K562 (cell line): Measurements from ENCODE around the gene CEP44. TPM values are rescaled to one million over a fixed set of nuclear protein-coding genes. Genes with fewer than 3 reads are reported as not detected.

Experiments
- ATAC-seq: fragments of 200-7000 bp; cut with Tn5 transposase; 3 replicates; pipeline ENCODE4 v1.9.1; 2020; ENCODE audit warnings: moderate library complexity
- BruUV-seq: library from RNA; stranded (reverse); fragments of 400-500 nt; replicated peaks from 2 replicates; lab custom pipeline; 2021; lab: Mats Ljungman, UMichigan
- CTCF ChIA-PET: fragments of 300-600 bp; formaldehyde crosslinking; extraction: SDS; loops from one replicate; lab custom pipeline; 2021; ENCODE audit warnings: low intra/inter-chr PET ratio; lab: Yijun Ruan, JAX
- POLR2A ChIA-PET: fragments of 300-600, 350-650 bp; sonication (Branson Sonifier 250); formaldehyde crosslinking; extraction: SDS; loops from one replicate; lab custom pipeline; 2021; ENCODE audit warnings: antibody characterized with exemption, inconsistent platforms; lab: Yijun Ruan, JAX
- DNase-seq, 4 experiments: peaks; one replicate each; pipeline versions ENCODE4 v3.0.0 to v3.0.0-alpha.2; 2011 to 2018; ENCODE audit warnings: low spot score in 3 of 4, mixed read lengths in 3 of 4; ENCODE audit errors: extremely low read depth in 1 of 4
- FAIRE-seq: peaks from 2 replicates; lab custom pipeline; 2011; peaks lifted over from hg19 to GRCh38; lab: Jason Lieb, UNC
- H2AFZ ChIP-seq: 2 replicates; pipeline ENCODE4 v1.6.0; 2011; ENCODE audit warnings: low read depth, low read length, control low read depth, inconsistent platforms
- H3K27ac ChIP-seq: fragments of 200-600 bp; 3 replicates; pipeline ENCODE4 v1.8.0; 2011; ENCODE audit warnings: low read depth, mild to moderate bottlenecking, control low read depth, inconsistent platforms, low read length, moderate library complexity, mixed read lengths; ENCODE audit errors: extremely low read depth
- H3K27me3 ChIP-seq, 2 experiments: fragments of 300-600 bp in 1 of 2; 2 replicates in 1 of 2; 3 replicates in 1 of 2; pipeline versions ENCODE4 v1.6.0 to v1.8.0; 2011; ENCODE audit warnings: inconsistent platforms in 2 of 2, low read length in 2 of 2, mild to moderate bottlenecking in 1 of 2, mixed read lengths in 1 of 2, moderate library complexity in 1 of 2; ENCODE audit not compliant: control insufficient read depth in 2 of 2, insufficient read depth in 2 of 2
- H3K36me3 ChIP-seq: fragments of 300-600 bp; 3 replicates; pipeline ENCODE4 v1.8.0; 2011; ENCODE audit warnings: mild to moderate bottlenecking, low read length, inconsistent platforms; ENCODE audit not compliant: control insufficient read depth, insufficient read depth
- H3K4me1 ChIP-seq, 2 experiments: fragments of 200-600 bp in 1 of 2; replicated peaks in 1 of 2; 2 replicates in 1 of 2; 3 replicates in 1 of 2; pipeline versions ENCODE4 v1.5.1 to v1.8.0; 2011; ENCODE audit warnings: inconsistent platforms in 2 of 2, low read length in 2 of 2, mild to moderate bottlenecking in 1 of 2, mixed read lengths in 1 of 2, moderate library complexity in 1 of 2; ENCODE audit not compliant: control insufficient read depth in 2 of 2, insufficient read depth in 2 of 2
- H3K4me2 ChIP-seq: 2 replicates; pipeline ENCODE4 v1.6.1; 2011; ENCODE audit warnings: low read length, control low read depth, inconsistent platforms, mixed read lengths; ENCODE audit not compliant: insufficient read depth
- H3K4me3 ChIP-seq: fragments of 200-600 bp; sonication (generic), shearing (Covaris generic); 2 replicates; pipeline ENCODE4 v1.5.1; 2016; ENCODE audit warnings: control low read depth, inconsistent platforms
- H3K79me2 ChIP-seq: fragments of 200-600 bp; 3 replicates; pipeline ENCODE4 v1.8.0; 2011; ENCODE audit warnings: low read length, inconsistent platforms; ENCODE audit not compliant: control insufficient read depth, insufficient read depth
- H3K9ac ChIP-seq, 2 experiments: 2 replicates each; pipeline versions ENCODE4 v1.6.0 to v1.6.1; 2011; ENCODE audit warnings: low read depth in 2 of 2, low read length in 2 of 2, control low read depth in 1 of 2, inconsistent platforms in 1 of 2, mild to moderate bottlenecking in 1 of 2, mixed read lengths in 1 of 2; ENCODE audit not compliant: insufficient read depth in 1 of 2
- H3K9me1 ChIP-seq: one replicate; pipeline ENCODE4 v1.6.0; 2011; ENCODE audit warnings: inconsistent platforms, mild to moderate bottlenecking, low read length, moderate library complexity; ENCODE audit not compliant: control insufficient read depth, insufficient read depth
- H3K9me3 ChIP-seq: replicated peaks from 2 replicates; pipeline ENCODE4 v1.5.1; 2011; ENCODE audit warnings: low read depth, low read length, inconsistent platforms; ENCODE audit not compliant: control insufficient read depth, insufficient read depth
- H4K20me1 ChIP-seq: replicated peaks from 2 replicates; pipeline ENCODE4 v1.6.1; 2011; ENCODE audit warnings: low read length, inconsistent platforms, mixed read lengths; ENCODE audit not compliant: control insufficient read depth, insufficient read depth
- CHAMP1 ChIP-seq: fragments of 450-650 bp; IDR thresholded peaks from 2 replicates; pipeline ENCODE4 v1.6.1; 2016; ENCODE audit warnings: mild to moderate bottlenecking
- CSDE1 ChIP-seq, 2 experiments: fragments of 450-650 bp; IDR thresholded peaks; 2 replicates each; pipeline ENCODE4 v1.6.1; 2016; ENCODE audit warnings: mild to moderate bottlenecking in 1 of 2
- DPF2 ChIP-seq: fragments of 450-650 bp; IDR thresholded peaks from 2 replicates; pipeline ENCODE4 v1.6.1; 2016
- EP400 ChIP-seq: fragments of 450-650 bp; IDR thresholded peaks from 2 replicates; pipeline ENCODE4 v1.6.1; 2017; ENCODE audit warnings: antibody characterized with exemption, mild to moderate bottlenecking, moderate library complexity
- KDM4B ChIP-seq, 2 experiments: fragments of 450-650 bp in 1 of 2; sonication (generic) in 1 of 2; IDR thresholded peaks; 2 replicates each; pipeline ENCODE4 v1.6.1; 2016 to 2017; ENCODE audit warnings: borderline replicate concordance in 2 of 2, antibody characterized with exemption in 1 of 2, low read depth in 1 of 2, mild to moderate bottlenecking in 1 of 2
- L3MBTL2 ChIP-seq: fragments of 450-650 bp; IDR thresholded peaks from 2 replicates; pipeline ENCODE4 v1.6.1; 2016; ENCODE audit warnings: mild to moderate bottlenecking, moderate library complexity
- MAFF ChIP-seq: IDR thresholded peaks from 2 replicates; pipeline ENCODE4 v1.6.1; 2012; ENCODE audit warnings: low read length, improper control_type of control experiment
- MAFG ChIP-seq: fragments of 450-650 bp; conservative IDR thresholded peaks from 2 replicates; pipeline ENCODE4 v1.6.1; 2016; ENCODE audit warnings: missing genetic modification characterization, missing compliant biosample characterization
- MAFK ChIP-seq: IDR thresholded peaks from 2 replicates; pipeline ENCODE4 v1.6.1; 2011; ENCODE audit warnings: low read length, improper control_type of control experiment
- NFE2 ChIP-seq: IDR thresholded peaks from 2 replicates; pipeline ENCODE4 v1.6.1; 2014; ENCODE audit warnings: antibody characterized with exemption, low read depth
- NR2C1 ChIP-seq, 2 experiments: fragments of 450-650 bp; IDR thresholded peaks; 2 replicates each; pipeline ENCODE4 v1.6.1; 2017; ENCODE audit warnings: mild to moderate bottlenecking in 2 of 2, antibody characterized with exemption in 1 of 2, inconsistent platforms in 1 of 2, missing compliant biosample characterization in 1 of 2, missing genetic modification characterization in 1 of 2
- TBL1XR1 ChIP-seq, 2 experiments: IDR thresholded peaks; 2 replicates each; pipeline ENCODE4 v1.6.1; 2012; ENCODE audit warnings: improper control_type of control experiment in 2 of 2, low read length in 2 of 2, mild to moderate bottlenecking in 1 of 2
- TRIM25 ChIP-seq: fragments of 450-650 bp; IDR thresholded peaks from 2 replicates; pipeline ENCODE4 v1.7.0; 2016; ENCODE audit warnings: borderline replicate concordance
- ZBTB49 ChIP-seq: sonication (generic); formaldehyde crosslinking; IDR thresholded peaks from 2 replicates; pipeline ENCODE4 v1.8.0; 2022; ENCODE audit warnings: missing genetic modification reagents, mild to moderate bottlenecking, borderline replicate concordance
- WGBS: fragments of 100-300 bp; shearing (Covaris generic); methylation state at CpG from one replicate; pipeline ENCODE4 v1.1.6; 2016; ENCODE audit warnings: low coverage, mixed read lengths; ENCODE audit not compliant: insufficient coverage; ENCODE audit errors: missing lambda C conversion rate; 5-methylcytosine and 5-hydroxymethylcytosine counted together
- in situ Hi-C: fragments of 300-500 bp; cut with MboI; formaldehyde crosslinking; loops from 4 replicates; pipeline ENCODE4 v1.15.0; 2018; ENCODE audit warnings: inconsistent platforms, mixed read lengths
- intact Hi-C: fragments of 100-400 bp; cut with micrococcal nuclease; formaldehyde crosslinking; loops from 2 replicates; pipeline ENCODE4 v1.14.2; 2022
- polyA plus RNA-seq, 8 experiments: library from polyadenylated mRNA; depleted of rRNA in 4 of 8; stranded (reverse) in 5 of 8; unstranded in 3 of 8; fragments of >200 nt; fragmentation: Nextera tagmentation in 2 of 8; fragmentation: Illumina TruSeq in 1 of 8; extraction: Ambion mirVana in 2 of 8; extraction: Trizol in 1 of 8; gene quantifications; 2 replicates each; pipeline versions ENCODE4 v1.2.1 to v1.2.3, GENCODE V29; 2011 to 2014; ENCODE audit warnings: inconsistent platforms in 1 of 8, missing spikeins in 1 of 8
- total RNA-seq, 7 experiments: library from RNA; depleted of rRNA in 6 of 7; stranded (reverse); fragments of >200 nt in 6 of 7; fragmentation: Illumina TruSeq in 2 of 7; extraction: Trizol in 2 of 7; gene quantifications; 2 replicates each; pipeline versions ENCODE4 v1.2.1 to v1.2.3, GENCODE V29; 2011 to 2021; ENCODE audit warnings: low replicate concordance in 1 of 7

Gene CEP44
- total and polyA plus RNA-seq, 9 of the 15 experiments (the other 6 are each of a cell fraction or from before 2014, with no cell fraction given), result 19.6 to 45.0 (median 24.4) TPM

GRCh38 chr4:174284487-174284886, 776 bp downstream of the CEP44 start (continued):
- 0 out of 2 replicates have a peak, but pooled peaks have one; percentile 11 for TF ChIP-seq DPF2
- TF ChIP-seq ZBTB49 (CRISPR knock-in tag), result no peak
- TF ChIP-seq TRIM25, result peak; percentile 55; the same call in 1 of the 2 replicates
- peak in 1 of 2 experiments; percentile 40; a peak in 1 of 4 replicates for TF ChIP-seq CSDE1 (IDR thresholded peaks at IDR 0.05)

GRCh38 chr4:174286870-174287269, 3.2 kb downstream of the CEP44 start:
- H2AFZ ChIP-seq, result 0 out of 2 replicates have a peak overlapping the region, but pooled peaks have one; percentile 28
- H3K36me3 ChIP-seq, result peaks cover 12% of the 10 kb centered on the region
- H3K27me3 ChIP-seq, result no peaks in the 10 kb centered on the region
- POLR2A ChIA-PET, result no interaction called here
- H3K9me3 ChIP-seq, result peaks cover 9% of the 10 kb centered on the region
- in situ Hi-C loops (no loop called here), intact Hi-C loops (loop anchor here (10.0 kb wide), 1 partner anchor 952 kb away; the partner anchor contains the start of gene HMGB2)
- H3K9ac ChIP-seq, result peak overlapping the region in 1 of 2 experiments; percentile 99; a peak in 2 of 4 replicates
- H3K4me1 ChIP-seq, result peaks cover 0 to 3% of the 10 kb centered on the region in 2 experiments; a peak in 1 of 5 replicates
- no TSS peak for BruUV-seq
- no peak for ATAC-seq
- H3K79me2 ChIP-seq, result peaks cover 100% of the 10 kb centered on the region
- H3K9me1 ChIP-seq, result no peaks in the 10 kb centered on the region
- no peaks in the 10 kb centered on the region for H4K20me1 ChIP-seq
- H3K4me3 ChIP-seq, result peak overlapping the region; percentile 65; the same call in 1 of the 2 replicates
- no peak for FAIRE-seq
- peak overlapping the region; percentile 100; the same call in 2 of the 3 replicates for H3K27ac ChIP-seq
- peak in 1 of 4 experiments; percentile 44 for DNase-seq
- H3K4me2 ChIP-seq, result peak overlapping the region; percentile 95
- CTCF ChIA-PET, result no interaction called here
- WGBS, result 18% methylated on average over 3 of the region's 3 CpGs
- TF ChIP-seq NFE2 (peak; percentile 87), CHAMP1 (no peak), KDM4B (IDR thresholded peaks at IDR 0.05; ENCODE audit: borderline replicate concordance in 2 of 2, low read depth in 1 of 2) (no peak), MAFK (peak; percentile 50; the same call in 1 of the 2 replicates), MAFG (tag) (peak; percentile 63), EP400 (no peak), NR2C1 (IDR thresholded peaks at IDR 0.05) (no peak), NR2C1 (tag; IDR thresholded peaks at IDR 0.05) (no peak), TBL1XR1 (IDR thresholded peaks at IDR 0.05; ENCODE audit: low read length in 2 of 2) (no peak), L3MBTL2 (no peak), MAFF (peak; percentile 29; the same call in 1 of the 2 replicates)
